GM19025 (cell line): ENCODE data around the gene ARMC7.
"Not testable (repeated sequence)": the region's sequence is repeated elsewhere in the genome, so short reads cannot be mapped to it uniquely, and the experiment has no call there.

Source experiments
- ATAC-seq: cut with Tn5 transposase; IDR thresholded peaks from one replicate; pipeline ENCODE4 v1.9.1; 2021; ENCODE audit warnings: mild to moderate bottlenecking, low read depth, moderate library complexity; ENCODE audit not compliant: unreplicated experiment

ARMC7 gene

DNA sequence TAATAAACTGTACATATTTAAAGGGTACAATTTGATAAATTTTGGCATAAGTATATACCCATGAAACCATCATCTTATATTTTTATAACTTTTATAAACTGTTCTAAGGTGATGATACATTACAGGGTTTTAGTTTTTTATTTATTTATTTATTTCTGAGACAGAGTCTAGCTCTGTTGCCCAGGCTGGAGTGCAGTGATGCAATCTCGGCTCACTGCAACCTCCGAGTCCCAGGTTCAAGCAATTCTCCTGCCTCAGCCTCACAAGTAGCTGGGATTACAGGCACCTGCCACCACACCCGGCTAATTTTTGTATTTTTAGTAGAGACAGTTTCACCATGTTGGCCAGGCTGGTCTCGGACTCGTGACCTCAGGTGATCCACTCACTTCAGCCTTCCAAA is 18.2 kb downstream of the ARMC7 start:
- not testable (repeated sequence) for ATAC-seq

DNA sequence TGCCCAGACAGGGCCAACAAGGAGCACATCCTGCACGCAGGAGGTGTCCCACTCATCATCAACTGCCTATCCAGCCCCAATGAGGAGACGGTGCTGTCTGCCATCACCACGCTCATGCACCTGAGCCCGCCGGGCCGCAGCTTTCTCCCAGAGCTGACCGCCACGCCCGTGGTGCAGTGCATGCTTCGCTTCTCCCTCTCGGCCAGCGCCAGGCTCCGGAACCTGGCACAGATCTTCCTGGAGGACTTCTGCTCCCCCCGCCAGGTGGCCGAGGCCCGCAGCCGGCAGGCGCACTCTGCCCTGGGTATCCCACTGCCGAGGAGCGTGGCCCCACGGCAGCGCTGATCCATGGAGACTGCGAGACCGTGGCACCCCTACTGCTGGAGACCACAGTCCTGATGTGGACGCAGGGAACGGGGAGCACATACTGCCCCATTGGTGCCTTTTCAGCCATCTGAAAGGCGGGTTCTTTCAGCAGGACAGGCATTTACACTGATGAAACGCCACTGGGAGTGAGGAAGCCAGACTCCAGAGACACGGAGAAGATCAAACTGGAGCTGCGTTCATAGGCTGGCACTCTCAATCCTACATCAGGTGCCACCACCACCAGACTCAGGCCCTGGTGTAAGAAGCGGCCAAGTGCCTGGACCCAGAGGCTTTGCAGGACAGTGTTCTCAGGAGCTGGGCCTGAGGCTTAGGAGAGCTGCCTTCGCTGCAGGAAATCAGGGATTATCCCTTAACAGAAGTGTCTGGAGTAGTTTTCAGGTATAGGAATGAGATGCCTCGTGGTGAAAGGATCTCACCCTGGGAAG is 19.1 kb downstream of the ARMC7 start:
- ATAC-seq: no peak

DNA sequence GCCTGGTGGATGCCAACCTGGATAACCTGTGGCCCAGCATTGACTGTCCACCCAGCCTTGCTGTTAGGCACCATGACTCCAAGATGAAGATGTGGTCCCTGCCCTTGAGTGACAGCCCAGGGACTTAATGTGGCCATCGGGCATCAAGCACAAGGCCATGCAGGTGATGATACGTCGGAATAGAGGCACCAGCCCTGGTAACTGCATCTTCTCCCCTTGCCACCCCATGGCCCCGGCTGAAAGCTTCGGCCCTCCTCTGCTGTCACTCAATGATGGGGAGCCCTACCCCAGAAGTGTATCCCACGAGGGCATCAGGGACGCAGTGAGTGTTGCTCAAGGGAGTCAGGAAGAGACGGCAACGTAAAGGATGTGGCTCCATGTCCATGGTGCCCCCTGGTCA is 19.8 kb downstream of the ARMC7 start:
- ATAC-seq: no peak

DNA sequence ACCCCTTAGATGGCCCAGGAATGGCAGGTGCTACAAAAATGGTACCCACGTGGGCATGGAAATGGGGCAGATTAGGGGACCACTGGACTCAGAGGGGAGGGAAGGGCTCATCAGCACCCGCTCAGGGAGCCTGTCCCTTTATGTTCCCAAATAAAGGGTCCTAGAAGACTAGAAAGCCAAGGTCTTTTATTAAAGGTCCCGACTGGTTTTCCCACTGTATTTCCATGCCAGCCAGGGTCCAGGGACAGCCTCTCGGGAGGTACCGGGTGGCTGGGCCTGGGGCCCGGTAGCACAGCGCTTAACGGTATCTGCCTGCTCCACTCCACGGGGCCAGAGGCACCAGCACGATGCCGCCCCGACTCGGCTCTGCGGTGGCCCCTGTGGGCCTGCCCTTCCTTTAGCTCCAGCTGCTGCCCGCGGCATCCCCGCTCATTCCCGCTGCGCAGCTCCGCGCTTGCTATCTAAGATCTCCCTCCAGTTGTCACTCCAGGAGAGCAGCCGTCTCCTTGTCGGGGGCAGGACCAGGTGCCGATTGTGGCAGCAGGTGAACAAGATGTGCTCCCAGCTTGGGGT is 20.4 kb downstream of the ARMC7 start:
- ATAC-seq: no peak

DNA sequence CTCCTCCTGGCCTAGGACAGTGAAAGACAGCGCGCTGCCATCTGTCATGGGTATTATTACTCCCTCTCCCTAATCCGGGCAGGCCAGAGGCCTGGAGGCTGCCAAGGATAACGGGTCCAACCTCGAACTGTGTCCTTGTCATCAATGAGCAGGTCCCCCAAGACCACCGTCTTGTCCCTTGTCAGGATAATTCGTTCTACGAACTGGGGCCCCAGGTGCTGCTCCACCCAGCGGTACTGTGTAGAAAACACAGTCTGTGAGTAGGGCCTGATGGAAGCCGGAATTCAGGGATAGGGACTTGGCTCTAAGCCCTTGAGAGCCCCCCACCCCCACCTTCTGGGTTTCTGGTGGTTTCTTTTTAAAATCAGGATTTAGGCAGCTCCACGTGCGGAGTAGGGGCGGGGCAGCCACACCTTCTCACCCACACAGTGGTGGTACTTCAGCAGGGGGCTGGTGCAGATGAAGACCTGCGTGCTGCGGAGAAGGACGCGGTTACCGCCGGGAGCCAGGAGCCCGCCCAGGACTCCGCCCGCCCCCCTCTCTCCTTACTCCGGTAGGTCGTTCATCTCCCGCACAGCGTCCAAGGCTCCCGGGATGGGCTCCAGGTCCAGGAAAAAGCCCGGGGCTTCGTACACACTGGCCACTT is 21.0 kb downstream of the ARMC7 start:
- peak; percentile 2 for ATAC-seq

DNA sequence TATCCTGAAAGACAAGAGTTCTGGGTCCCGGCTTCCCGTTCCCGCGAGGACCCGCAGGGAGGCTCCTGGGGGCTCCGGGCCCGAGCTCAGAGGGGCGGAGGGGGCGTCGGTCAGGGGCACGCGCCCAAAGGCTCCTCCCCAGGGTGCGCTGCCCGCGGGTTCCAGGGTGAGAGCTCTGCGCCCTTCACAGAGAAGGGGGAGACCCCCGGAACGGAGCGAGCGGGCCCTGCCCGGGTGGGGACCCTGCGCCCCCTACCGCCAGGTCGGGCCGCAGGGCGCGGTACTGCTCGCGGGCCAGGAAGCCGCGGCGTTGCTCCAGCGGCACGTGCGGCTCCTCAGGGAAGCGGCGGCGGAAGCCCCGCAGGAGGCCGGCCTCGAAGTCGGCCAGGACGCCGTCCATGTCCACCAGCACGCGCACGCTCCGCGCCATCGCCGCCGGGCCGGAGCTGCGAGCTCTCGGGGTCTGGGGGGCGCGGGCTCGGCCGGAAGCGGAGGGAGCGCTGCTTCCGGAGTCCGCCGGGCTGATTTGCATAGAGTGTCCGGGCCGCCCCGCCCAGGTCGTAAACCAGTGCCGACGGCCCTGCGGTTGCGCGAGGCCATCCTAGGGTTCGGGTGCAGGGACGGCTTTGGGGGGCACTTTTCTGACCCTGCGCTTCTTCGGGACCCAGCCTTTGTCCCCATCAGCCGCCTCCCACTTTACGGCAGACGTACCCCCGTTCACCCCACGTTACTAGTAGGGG is 21.7 kb downstream of the ARMC7 start, which contains the start of gene NT5C:
Gene NT5C, minus strand, starts transcription at position 465 of the 740 bp plus-strand sequence. Its CDS starts 35 bp downstream, at position 430.
- peak; percentile 88 for ATAC-seq

DNA sequence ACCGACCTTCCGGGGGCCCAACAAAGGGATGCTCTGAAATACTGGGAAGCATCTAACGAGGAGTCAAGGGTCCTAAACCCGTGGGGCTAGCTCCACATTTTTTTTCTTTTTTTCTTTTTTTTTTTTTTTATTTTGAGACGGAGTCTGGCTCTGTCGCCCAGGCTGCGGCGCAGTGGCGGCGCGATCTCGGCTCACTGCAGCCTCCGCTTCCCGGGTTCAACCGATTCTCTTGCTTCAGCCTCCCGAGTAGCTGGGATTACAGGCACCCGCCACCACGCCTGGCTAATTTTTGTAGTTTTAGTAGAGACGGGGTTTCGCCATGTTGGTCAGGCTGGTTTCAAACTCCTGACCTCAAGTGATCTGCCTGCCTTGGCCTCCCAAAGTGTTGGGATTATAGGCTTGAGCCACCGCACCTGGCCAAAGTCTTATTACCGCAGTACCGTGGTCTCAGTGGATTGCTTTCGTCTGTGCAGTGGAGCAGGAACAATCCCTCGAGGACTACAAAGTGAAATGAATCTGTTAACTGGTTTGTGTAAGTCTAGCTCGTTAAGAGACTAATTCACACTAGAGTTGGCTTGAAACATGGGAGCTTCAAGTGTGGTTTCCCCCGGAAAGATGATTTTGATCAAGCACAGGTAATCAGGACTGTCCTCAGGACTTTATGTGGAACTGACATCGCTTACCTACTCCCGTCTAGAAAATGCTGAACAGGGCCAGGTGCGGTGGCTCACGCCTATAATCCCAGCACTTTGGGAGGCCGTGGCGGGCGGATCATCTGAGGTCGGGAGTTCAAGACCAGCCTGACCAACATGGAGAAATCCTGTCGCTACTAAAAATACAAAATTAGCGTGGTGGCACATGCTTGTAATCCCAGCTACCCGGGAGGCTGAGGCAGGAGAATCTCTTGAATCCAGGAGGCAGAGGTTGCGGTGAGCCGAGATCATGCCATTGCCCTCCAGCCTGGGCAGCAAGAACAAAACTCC is 22.5 kb downstream of the ARMC7 start:
- ATAC-seq: not testable (repeated sequence)

DNA sequence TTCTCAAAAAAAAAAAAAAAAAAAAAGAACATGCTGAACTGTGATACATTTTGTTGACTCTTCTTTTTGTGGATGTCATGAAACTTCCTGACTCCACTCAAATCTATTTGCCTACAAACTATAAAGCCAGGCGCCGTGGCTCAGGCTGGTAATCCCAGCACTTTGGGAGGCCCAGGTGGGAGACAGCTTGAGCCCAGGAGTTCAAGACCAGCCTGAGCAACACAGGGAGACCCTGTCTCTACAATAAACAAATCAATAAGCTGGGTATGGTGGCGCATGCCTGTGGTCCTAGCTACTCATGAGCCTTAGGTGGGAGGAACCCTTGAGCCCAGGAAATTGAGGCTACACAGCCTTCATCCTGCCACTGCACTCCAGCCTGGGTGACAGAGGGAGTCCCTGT is 23.2 kb downstream of the ARMC7 start:
- no peak for ATAC-seq

DNA sequence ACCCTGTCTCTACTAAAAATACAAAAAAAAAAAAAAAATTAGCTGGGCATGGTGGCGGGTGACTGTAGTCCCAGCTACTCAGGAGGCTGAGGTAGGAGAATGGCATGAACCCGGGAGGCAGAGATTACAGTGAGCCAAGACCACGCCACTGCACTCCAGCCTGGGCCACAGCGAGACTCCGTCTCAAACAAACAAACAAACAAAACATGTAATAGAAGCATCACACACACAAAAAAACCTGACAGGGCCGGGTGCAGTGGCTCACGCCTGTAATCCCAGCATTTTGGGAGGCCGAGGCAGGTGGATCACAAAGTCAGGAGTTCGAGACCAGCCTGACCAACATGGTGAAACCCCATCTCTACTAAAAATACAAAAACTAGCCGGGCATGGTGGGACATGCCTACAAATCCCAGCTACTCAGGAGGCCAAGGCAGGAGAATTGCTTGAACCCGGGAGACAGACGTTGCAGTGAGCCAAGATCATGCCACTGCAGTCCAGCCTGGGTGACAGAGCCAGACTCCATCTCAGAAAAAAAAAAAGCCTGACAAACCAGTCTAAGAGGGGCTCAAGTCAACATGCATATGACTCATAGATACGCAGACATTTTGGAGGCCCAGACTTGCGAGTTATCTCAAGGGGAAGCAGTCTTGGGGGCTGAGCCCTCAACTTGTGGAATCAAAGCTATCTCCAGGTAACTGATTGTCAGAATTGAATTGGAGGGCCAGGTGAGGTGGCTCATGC is 24.0 kb downstream of the ARMC7 start:
- ATAC-seq: not testable (repeated sequence)

DNA sequence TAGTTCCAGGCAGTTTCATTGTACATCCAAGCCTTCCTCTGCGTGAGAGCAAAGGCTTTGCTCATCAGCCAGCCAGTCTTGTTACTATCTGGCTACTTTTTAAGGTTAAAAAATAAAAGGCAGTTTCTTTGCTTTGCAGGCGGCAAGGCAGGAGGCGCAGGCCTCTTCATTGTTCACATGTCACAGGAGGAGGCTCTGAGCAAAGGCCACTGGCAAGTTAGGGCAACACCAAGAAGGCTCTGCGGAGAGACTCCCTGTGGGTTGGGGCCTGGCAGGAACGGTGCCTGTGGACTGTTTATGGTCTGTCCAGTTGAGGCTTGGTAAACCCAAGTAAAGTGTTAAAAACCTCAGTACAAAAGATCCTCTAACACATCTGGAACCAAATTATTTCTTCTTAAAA is 25.7 kb downstream of the ARMC7 start:
- no peak for ATAC-seq

DNA sequence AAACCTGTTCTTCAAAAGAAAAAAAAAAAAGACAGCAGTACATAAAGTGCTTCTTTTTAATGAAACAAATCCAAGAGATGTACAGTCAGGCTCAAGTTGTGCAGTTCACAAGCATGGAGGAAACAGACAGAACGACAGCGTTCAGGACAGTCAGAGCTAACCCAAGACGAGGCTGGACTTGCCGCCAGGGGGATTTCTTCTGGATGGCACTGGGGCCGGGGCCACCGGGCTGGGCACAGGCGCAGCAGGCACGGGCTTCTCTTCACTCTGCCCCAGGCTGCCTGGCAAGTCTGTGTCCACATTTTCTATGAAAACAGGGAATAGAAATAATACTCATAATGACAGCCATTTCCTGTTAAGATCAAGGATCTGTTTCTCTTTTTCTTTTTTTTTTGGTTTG is 26.2 kb downstream of the ARMC7 start:
- no peak for ATAC-seq

DNA sequence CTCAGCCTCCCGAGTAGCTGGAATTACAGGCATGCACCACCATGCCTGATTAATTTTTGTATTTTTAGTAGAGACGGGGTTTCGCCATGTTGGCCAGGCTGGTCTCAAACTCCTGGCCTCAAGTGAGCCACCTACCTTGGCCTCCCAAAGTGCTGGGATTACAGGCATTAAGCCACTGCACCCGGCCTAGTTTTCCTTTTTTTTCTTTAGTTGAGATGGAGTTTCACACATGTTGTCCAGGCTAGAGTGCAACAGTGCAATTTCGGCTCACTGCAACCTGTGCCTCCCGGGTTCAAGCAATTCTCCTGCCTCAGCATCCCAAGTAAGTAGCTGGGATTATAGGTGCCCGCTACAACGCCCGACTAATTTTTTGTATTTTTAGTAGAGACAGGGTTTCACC is 28.0 kb downstream of the ARMC7 start:
- not testable (repeated sequence) for ATAC-seq

DNA sequence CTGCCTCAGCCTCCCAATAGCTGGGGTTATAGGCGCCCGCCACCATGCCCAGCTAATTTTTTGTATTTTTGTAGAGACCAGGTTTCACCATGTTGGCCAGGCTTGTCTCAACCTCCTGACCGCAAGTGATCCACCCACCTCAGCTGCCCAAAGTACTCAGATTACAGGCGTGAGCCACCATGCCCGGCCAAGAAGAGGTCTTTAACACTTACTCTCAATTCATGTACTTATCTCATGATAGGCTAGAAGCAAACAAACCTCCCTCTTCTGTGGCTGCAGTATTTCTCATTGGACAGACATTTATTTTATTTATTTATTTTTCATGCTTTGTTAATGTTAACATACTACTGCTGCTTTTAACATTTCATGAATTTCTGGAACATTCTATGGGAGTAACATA is 28.8 kb downstream of the ARMC7 start:
- ATAC-seq: no peak

DNA sequence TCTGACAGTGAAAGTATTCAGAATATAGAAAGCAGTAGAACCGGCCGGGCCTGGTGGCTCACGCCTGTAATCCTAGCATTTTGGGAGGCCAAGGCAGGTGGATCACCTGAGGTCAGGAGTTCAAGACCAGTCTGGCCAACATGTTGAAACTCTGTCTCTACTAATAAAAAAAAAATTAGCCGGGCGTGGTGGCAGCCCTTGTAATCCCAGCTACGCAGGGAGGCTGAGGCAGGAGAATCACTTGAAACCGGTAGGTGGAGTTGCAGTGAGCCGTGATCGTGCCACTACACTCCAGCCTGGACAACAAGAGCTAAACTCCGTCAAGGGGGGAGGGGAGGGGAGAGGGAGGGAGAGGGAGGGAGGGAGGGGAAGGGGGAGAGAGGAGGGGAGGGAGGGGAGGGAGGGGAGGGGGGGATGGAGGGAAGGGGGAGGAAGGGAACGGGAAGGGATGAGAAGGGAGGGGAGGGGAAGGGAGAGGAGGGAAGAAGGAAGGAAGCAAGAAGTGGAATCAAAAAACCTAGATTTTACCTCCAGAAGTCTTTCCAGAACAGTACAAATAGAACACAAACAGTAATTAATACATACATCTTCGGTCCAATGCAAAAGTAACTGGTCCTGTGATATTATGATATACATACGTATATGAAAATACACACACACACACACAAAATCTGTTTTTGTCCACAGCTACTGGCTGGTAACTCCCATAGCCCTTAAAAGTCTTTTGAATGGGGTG is 32.6 kb downstream of the ARMC7 start:
- ATAC-seq: no peak

DNA sequence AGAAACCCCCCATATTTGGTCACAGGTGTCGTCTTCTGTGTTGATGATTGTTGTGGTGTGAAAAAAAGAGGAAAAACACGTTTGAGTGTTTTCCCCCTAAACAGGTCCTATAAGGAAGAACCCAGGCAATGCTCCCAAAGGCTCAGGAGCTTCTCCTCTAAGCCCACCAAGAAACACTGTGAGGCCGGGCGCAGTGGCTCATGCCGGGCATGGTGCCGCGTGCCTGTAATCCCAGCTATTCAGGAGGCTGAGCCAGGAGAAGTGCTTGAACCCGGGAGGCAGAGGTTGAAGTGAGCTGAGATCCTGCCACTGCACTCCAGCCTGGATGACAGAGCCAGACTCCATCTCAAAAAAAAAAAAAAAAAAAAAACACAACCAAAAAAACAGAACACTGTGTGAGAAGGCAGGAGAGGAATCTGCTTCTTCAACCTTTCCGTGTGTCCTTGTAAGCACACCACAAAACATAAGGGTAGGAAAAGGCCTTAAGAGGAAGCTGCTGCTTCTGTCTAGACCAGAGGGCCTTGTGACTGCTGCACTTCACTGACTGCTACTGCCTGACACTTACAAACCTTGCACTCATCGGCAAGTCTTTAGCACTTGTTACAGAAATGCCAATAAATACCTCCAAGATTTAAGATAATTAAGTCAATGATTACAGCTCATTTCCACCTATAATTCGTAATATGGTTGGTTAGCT is 35.2 kb downstream of the ARMC7 start:
- ATAC-seq: no peak

DNA sequence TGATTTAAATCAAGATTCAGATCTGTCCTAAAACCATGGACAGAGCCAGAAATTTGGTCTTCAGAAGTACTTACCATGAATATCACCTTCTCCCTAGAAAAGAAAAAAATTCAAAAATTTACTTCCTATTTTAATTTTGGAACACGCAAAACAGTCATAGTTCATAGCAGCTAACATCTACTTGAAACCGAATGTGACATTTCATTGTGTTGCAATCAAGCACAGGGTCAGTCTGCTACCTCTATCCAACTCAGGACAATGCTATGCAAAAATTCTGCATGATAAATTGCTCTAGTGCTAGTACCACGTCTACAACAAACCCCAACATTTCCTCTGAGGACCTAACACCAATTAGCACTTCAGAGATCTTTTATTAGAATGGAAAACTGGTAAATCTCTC is 36.8 kb downstream of the ARMC7 start:
- ATAC-seq: no peak

DNA sequence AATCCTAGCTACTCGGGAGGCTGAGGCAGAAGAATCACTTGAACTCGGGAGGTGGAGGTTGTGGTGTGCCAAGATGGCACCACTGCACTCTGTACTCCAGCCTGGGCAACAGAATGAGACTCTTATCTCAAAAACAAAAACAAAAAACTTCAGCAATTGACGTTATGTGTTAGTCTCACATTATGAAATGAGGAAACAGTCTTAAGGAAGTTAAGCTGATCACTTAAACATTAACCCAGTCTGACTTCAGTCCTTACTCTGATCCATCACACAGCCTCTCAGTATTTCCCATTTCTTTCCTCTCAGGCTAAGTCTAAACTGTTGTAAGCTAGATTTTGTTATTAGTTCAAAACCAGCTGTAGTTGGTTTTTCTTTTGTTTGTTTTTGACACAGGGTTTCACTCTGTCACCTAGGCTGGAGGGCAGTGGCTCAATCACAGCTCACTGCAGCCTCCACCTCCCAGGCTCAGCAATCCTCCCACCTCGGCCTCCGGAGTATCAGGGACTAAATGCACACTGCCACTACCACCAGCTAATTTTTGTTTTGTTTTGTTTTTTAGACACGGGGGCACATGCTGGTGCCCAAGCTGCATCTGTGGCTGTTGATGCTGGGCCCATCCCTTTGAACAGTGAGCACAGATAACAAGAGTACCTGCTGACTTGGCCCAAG is 38.2 kb downstream of the ARMC7 start:
- ATAC-seq: no peak
